Liver (tissue), 9 donors: ENCODE data around the gene BICRA. TPM values are rescaled to one million over a fixed set of nuclear protein-coding genes. Genes with fewer than 3 reads are reported as not detected.

Source experiments
- DNase-seq: peaks from one replicate; pipeline ENCODE4 v3.0.0-alpha.2; 2017; ENCODE audit warnings: low spot score
- H3K27ac ChIP-seq, 2 donors: one replicate each; pipeline ENCODE4 v1.7.0; 2013; ENCODE audit warnings: inconsistent platforms in 2 of 2, low read length in 2 of 2, control low read depth in 1 of 2, low read depth in 1 of 2, mild to moderate bottlenecking in 1 of 2
- H3K27me3 ChIP-seq, 4 donors: one replicate each; pipeline versions ENCODE4 v1.6.1 to v1.7.0; 2013; ENCODE audit warnings: low read length in 3 of 4, inconsistent platforms in 1 of 4, mild to moderate bottlenecking in 1 of 4, moderate library complexity in 1 of 4; ENCODE audit not compliant: control insufficient read depth in 4 of 4, insufficient read depth in 4 of 4
- H3K36me3 ChIP-seq, 4 donors: one replicate each; pipeline versions ENCODE4 v1.6.1 to v1.7.0; 2013; ENCODE audit warnings: low read length in 3 of 4, mild to moderate bottlenecking in 3 of 4, low read depth in 1 of 4, moderate library complexity in 1 of 4; ENCODE audit not compliant: control insufficient read depth in 4 of 4, insufficient read depth in 3 of 4
- H3K4me1 ChIP-seq, 4 donors: one replicate each; pipeline versions ENCODE4 v1.6.1 to v1.7.0; 2013; ENCODE audit warnings: low read length in 3 of 4, mild to moderate bottlenecking in 3 of 4, moderate library complexity in 1 of 4; ENCODE audit not compliant: control insufficient read depth in 4 of 4, insufficient read depth in 4 of 4
- H3K4me3 ChIP-seq, 3 donors: one replicate each; pipeline versions ENCODE4 v1.6.1 to v1.7.0; 2013; ENCODE audit warnings: low read length in 3 of 3, control low read depth in 1 of 3, low read depth in 1 of 3, mild to moderate bottlenecking in 1 of 3
- H3K9ac ChIP-seq, 2 donors: one replicate each; pipeline ENCODE4 v1.7.0; 2013; ENCODE audit warnings: low read length in 2 of 2, mild to moderate bottlenecking in 2 of 2, moderate library complexity in 2 of 2, control low read depth in 1 of 2, low read depth in 1 of 2
- H3K9me3 ChIP-seq, 4 donors: one replicate each; pipeline versions ENCODE4 v1.6.1 to v1.7.0; 2013; ENCODE audit warnings: low read length in 3 of 4; ENCODE audit not compliant: control insufficient read depth in 4 of 4
- ATF3 ChIP-seq: IDR thresholded peaks from 2 replicates; pipeline ENCODE4 v1.6.1; 2016; ENCODE audit warnings: antibody characterized with exemption
- CTCF ChIP-seq: fragments of 150-350 bp; IDR thresholded peaks from 2 replicates; pipeline ENCODE4 v1.5.1; 2017; ENCODE audit warnings: improper control_type of control experiment, low read depth, low read length; ENCODE audit not compliant: missing input control
- EGR1 ChIP-seq, 2 donors: IDR thresholded peaks; 2 replicates each; pipeline ENCODE4 v1.6.1; 2016 to 2018; ENCODE audit warnings: antibody characterized with exemption in 2 of 2, low read depth in 2 of 2
- FOXA1 ChIP-seq: IDR thresholded peaks from 2 replicates; pipeline ENCODE4 v1.6.1; 2016; ENCODE audit warnings: antibody characterized with exemption
- FOXA2 ChIP-seq: IDR thresholded peaks from 2 replicates; pipeline ENCODE4 v1.6.1; 2016; ENCODE audit warnings: antibody characterized with exemption
- GABPA ChIP-seq, 2 donors: IDR thresholded peaks in 1 of 2; conservative IDR thresholded peaks in 1 of 2; 2 replicates each; pipeline ENCODE4 v1.6.1; 2016; ENCODE audit warnings: antibody characterized with exemption in 2 of 2, mild to moderate bottlenecking in 1 of 2, moderate library complexity in 1 of 2
- HNF4A ChIP-seq, 2 donors: conservative IDR thresholded peaks; 2 replicates each; pipeline ENCODE4 v1.6.1; 2016; ENCODE audit warnings: antibody characterized with exemption in 2 of 2, mild to moderate bottlenecking in 2 of 2
- HNF4G ChIP-seq: IDR thresholded peaks from 2 replicates; pipeline ENCODE4 v1.6.1; 2016; ENCODE audit warnings: antibody characterized with exemption
- JUND ChIP-seq, 2 donors: IDR thresholded peaks; 2 replicates each; pipeline ENCODE4 v1.6.1; 2016; ENCODE audit warnings: antibody characterized with exemption in 2 of 2
- MAX ChIP-seq: IDR thresholded peaks from 2 replicates; pipeline ENCODE4 v1.6.1; 2016; ENCODE audit warnings: antibody characterized with exemption
- NR2F2 ChIP-seq: IDR thresholded peaks from 2 replicates; pipeline ENCODE4 v1.6.1; 2016; ENCODE audit warnings: antibody characterized with exemption
- RAD21 ChIP-seq, 2 donors: IDR thresholded peaks; 2 replicates each; pipeline ENCODE4 v1.6.1; 2016; ENCODE audit warnings: antibody characterized with exemption in 2 of 2, mild to moderate bottlenecking in 2 of 2
- REST ChIP-seq: IDR thresholded peaks from 2 replicates; pipeline ENCODE4 v1.6.1; 2016; ENCODE audit warnings: antibody characterized with exemption, mild to moderate bottlenecking
- RXRA ChIP-seq, 2 donors: IDR thresholded peaks; 2 replicates each; pipeline ENCODE4 v1.6.1; 2017 to 2018; ENCODE audit warnings: antibody characterized with exemption in 2 of 2, mild to moderate bottlenecking in 1 of 2
- SP1 ChIP-seq: IDR thresholded peaks from 2 replicates; pipeline ENCODE4 v1.6.1; 2018; ENCODE audit warnings: antibody characterized with exemption, mild to moderate bottlenecking
- TAF1 ChIP-seq: conservative IDR thresholded peaks from 2 replicates; pipeline ENCODE4 v1.6.1; 2016; ENCODE audit warnings: antibody characterized with exemption, mild to moderate bottlenecking
- YY1 ChIP-seq: IDR thresholded peaks from 2 replicates; pipeline ENCODE4 v1.6.1; 2016; ENCODE audit warnings: antibody characterized with exemption, mild to moderate bottlenecking
- ZBTB33 ChIP-seq: IDR thresholded peaks from 2 replicates; pipeline ENCODE4 v1.6.1; 2016; ENCODE audit warnings: antibody characterized with exemption
- WGBS: extraction: QIAGEN DNeasy Blood & Tissue Kit; methylation state at CpG from one replicate; pipeline ENCODE4 v1.1.7; 2013; 5-methylcytosine and 5-hydroxymethylcytosine counted together
- polyA plus RNA-seq, 2 donors: library from polyadenylated mRNA; stranded (reverse) in 1 of 2; unstranded in 1 of 2; fragments of 200-250 nt in 1 of 2; fragments of >200 nt in 1 of 2; fragmentation: Nextera tagmentation in 1 of 2; extraction: Ambion mirVana in 1 of 2; gene quantifications; one replicate each; pipeline versions ENCODE4 v1.2.1 to v1.2.3, GENCODE V29; 2013 to 2015
- total RNA-seq, 2 donors: library from RNA; depleted of rRNA; stranded (reverse); fragments of >200 nt; gene quantifications; one replicate each; pipeline ENCODE4 v1.2.3, GENCODE V29; 2014
- donor health status: healthy.
- donor health status: healthy.
- donor health status: healthy.
- donor health status: healthy.
- donor health status: healthy.

The BICRA gene
- total and polyA plus RNA-seq, 4 donors: 0.63 to 8.9 (median 3.0) TPM

GRCh38 chr19:47691090-47691489 lies 82.2 kb downstream of the BICRA start:
- H3K27me3 ChIP-seq: no peaks in the 10 kb centered on the region
- H3K4me3 ChIP-seq: no peak overlapping the region
- H3K27ac ChIP-seq: no peak overlapping the region
- peaks cover 2 to 6% (median 5%) of the 10 kb centered on the region in 4 donors for H3K36me3 ChIP-seq
- WGBS: 96% methylated on average over 5 of the region's 5 CpGs
- H3K9ac ChIP-seq: no peak overlapping the region
- no peaks in the 10 kb centered on the region for H3K4me1 ChIP-seq
- TF ChIP-seq GABPA (IDR thresholded peaks at IDR 0.05 in 1 of 2, conservative IDR thresholded peaks at IDR 0.05 in 1 of 2) (no peak), SP1 (no peak), FOXA2 (no peak), RXRA (IDR thresholded peaks at IDR 0.05) (no peak), ZBTB33 (no peak), JUND (IDR thresholded peaks at IDR 0.05) (no peak), HNF4A (conservative IDR thresholded peaks at IDR 0.05) (no peak), YY1 (no peak), FOXA1 (no peak)
- DNase-seq: no peak
- no peaks in the 10 kb centered on the region for H3K9me3 ChIP-seq

- DNase-seq: no peak
- Histone ChIP-seq H3K4me3 (no peak overlapping the region), H3K4me1 (no peaks in the 10 kb centered on the region), H3K9me3 (no peaks in the 10 kb centered on the region), H3K36me3 (peaks cover 2 to 5% (median 5%) of the 10 kb centered on the region in 4 donors), H3K27ac (no peak overlapping the region), H3K27me3 (no peaks in the 10 kb centered on the region), H3K9ac (no peak overlapping the region)
- no peak for TF ChIP-seq HNF4G
- no peak for TF ChIP-seq FOXA2
- TF ChIP-seq EGR1 (IDR thresholded peaks at IDR 0.05; ENCODE audit: low read depth in 2 of 2): no peak
- WGBS: 71% methylated on average over 7 of the region's 7 CpGs
Observed at GRCh38 chr19:47691782-47692181, 82.8 kb downstream of the BICRA start.

- Histone ChIP-seq H3K4me3 (no peak overlapping the region), H3K9me3 (no peaks in the 10 kb centered on the region), H3K27me3 (no peaks in the 10 kb centered on the region), H3K9ac (no peak overlapping the region), H3K4me1 (peaks cover 0 to 3% (median 0%) of the 10 kb centered on the region in 4 donors), H3K27ac (no peak overlapping the region), H3K36me3 (peaks cover 2 to 6% (median 5%) of the 10 kb centered on the region in 4 donors)
- no peak for TF ChIP-seq CTCF
- no peak for TF ChIP-seq REST
- TF ChIP-seq EGR1 (IDR thresholded peaks at IDR 0.05; ENCODE audit: low read depth in 2 of 2): no peak
- TF ChIP-seq SP1: no peak
- TF ChIP-seq HNF4A (conservative IDR thresholded peaks at IDR 0.05): no peak
- no peak for TF ChIP-seq NR2F2
- TF ChIP-seq GABPA (IDR thresholded peaks at IDR 0.05 in 1 of 2, conservative IDR thresholded peaks at IDR 0.05 in 1 of 2): no peak
- TF ChIP-seq ZBTB33: no peak
- TF ChIP-seq FOXA2: no peak
- no peak for TF ChIP-seq RAD21 (IDR thresholded peaks at IDR 0.05)
- no peak for TF ChIP-seq MAX
- no peak for TF ChIP-seq ATF3
- no peak for TF ChIP-seq FOXA1
- no peak for TF ChIP-seq JUND (IDR thresholded peaks at IDR 0.05)
- TF ChIP-seq HNF4G: no peak
- TF ChIP-seq YY1: no peak
- no peak for TF ChIP-seq RXRA (IDR thresholded peaks at IDR 0.05)
- TF ChIP-seq TAF1: no peak
- DNase-seq: no peak
- WGBS: 96% methylated on average over 17 of the region's 17 CpGs
Observed at GRCh38 chr19:47693489-47693888, 84.6 kb downstream of the BICRA start.
